ENCODE data around the gene THSD4.
A peak's percentile ranks its signal among the peaks of the same experiment; 100 is the strongest.
"Not testable (repeated sequence)": the region's sequence is repeated elsewhere in the genome, so short reads cannot be mapped to it uniquely, and the experiment has no call there.

The THSD4 gene

DNA sequence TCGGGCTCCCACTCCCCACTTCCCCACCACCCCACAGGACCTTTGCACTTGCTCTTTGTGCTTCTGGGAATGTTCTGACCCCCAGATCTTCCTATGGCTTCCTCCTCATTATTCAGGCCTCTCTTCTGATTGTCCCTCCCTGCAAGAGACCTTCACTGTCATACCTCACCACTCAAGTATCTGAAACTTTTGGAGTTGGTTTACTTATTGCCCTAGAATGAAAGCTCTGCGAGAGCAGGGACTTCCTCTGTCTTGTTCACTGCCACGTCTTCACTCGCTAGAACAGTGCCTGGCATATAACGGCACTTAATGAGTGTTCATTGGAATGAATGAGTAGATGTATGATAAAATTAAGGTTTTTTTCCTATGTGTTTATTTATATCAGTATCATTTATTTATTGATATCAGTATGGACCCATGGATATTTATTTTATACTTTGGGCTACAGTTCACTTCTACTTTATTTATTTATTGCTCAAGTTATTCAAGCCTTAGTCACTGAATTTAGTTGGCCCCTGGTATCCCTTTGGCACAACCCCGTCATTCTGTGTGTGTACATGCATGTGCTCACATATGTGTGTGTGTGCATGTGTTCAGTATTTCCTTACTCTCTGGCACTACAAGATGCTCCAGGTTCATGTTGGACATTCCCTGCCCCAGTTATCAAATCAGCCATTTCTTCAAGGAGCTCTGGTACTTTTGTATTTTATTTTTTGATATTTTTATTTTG, 197.6 kb downstream of the THSD4 start:
- no peak for TF ChIP-seq CTCF (IDR thresholded peaks at IDR 0.05; ENCODE audit: low read depth, low read length)
- no peak for DNase-seq (ENCODE audit: low read depth, low spot score)
- no peak overlapping the region for H3K4me3 ChIP-seq (ENCODE audit: low read depth, low read length)
- in situ Hi-C loops (cut with HindIII; ENCODE audit: low sequenced_read_pairs), result no loop called here

DNA sequence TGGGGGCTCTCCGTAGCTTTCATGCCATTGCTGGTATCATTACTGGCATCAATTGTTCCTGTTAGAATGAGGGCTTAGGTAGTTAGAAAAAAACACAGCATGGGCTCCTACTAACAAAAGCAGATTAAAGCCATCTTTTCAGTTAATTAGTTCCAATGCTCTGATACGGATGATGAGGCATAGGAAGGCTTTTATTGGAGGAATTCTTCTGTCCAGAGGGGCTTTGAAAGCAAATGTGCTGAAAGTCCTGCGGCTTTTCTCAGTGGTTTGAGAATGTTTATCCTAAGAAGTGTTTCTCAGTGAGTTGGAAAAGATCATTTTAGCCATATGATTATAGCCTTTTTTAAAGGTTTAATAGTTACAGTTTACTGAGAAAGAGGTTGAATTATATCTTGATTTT, 198.5 kb downstream of the THSD4 start:
- in situ Hi-C loops (cut with HindIII; ENCODE audit: low sequenced_read_pairs), result no loop called here
- TF ChIP-seq CTCF (IDR thresholded peaks at IDR 0.05; ENCODE audit: low read depth, low read length), result no peak
- DNase-seq (ENCODE audit: low read depth, low spot score), result peak; percentile 78
- H3K4me3 ChIP-seq (ENCODE audit: low read depth, low read length), result peak overlapping the region; percentile 2

GRCh38 chr15:71314956-71315537, 199.8 kb downstream of the THSD4 start:
- no peak overlapping the region for H3K4me3 ChIP-seq (ENCODE audit: low read depth, low read length)
- in situ Hi-C loops (cut with HindIII; ENCODE audit: low sequenced_read_pairs), result no loop called here
- no peak for DNase-seq (ENCODE audit: low read depth, low spot score)
- TF ChIP-seq CTCF (IDR thresholded peaks at IDR 0.05; ENCODE audit: low read depth, low read length), result no peak

DNA sequence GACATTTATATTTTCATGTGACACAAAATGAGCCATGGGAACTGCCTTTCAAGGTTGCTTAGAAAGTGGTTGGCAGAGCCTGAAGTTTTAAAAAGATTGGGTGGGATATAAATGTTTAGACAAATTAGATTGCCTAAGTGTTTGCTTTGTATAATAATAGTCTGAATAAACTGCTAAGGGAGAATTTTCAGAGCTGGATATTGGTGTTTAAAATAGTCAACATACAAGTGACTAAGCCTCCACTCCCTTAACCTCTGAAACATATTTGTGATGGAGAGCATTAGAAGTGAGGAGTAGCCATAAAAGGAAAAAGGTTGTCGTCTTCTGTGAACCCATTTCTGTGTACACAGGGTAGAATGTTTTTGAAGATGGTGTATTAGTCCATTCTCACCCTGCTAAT, 201.6 kb downstream of the THSD4 start:
- DNase-seq (ENCODE audit: low read depth, low spot score), result no peak
- in situ Hi-C loops (cut with HindIII; ENCODE audit: low sequenced_read_pairs), result no loop called here
- no peak overlapping the region for H3K4me3 ChIP-seq (ENCODE audit: low read depth, low read length)
- no peak for TF ChIP-seq CTCF (IDR thresholded peaks at IDR 0.05; ENCODE audit: low read depth, low read length)

DNA sequence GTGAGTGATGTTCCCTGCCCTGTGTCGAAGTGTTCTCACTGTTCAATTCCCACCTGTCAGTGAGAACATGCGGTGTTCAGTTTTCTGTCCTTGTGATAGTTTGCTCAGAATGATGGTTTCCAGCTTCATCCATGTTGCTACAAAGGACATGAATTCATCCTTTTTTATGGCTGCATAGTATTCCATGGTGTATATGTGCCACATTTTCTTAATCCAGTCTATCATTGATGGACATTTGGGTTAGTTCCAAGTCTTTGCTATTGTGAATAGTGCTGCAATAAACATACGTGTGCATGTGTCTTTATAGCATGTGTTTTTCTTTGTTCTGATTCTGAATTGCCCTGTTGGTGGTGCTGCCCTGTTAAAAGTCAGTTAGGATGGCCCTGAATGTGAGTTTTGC, 204.2 kb downstream of the THSD4 start:
- DNase-seq (ENCODE audit: low read depth, low spot score); H3K4me3 ChIP-seq (ENCODE audit: low read depth, low read length); in situ Hi-C loops (cut with HindIII; ENCODE audit: low sequenced_read_pairs): not testable (repeated sequence)

GRCh38 chr15:71319935-71320334, 204.7 kb downstream of the THSD4 start:
- no peak for TF ChIP-seq CTCF (IDR thresholded peaks at IDR 0.05; ENCODE audit: low read depth, low read length)
- no peak overlapping the region for H3K4me3 ChIP-seq (ENCODE audit: low read depth, low read length)
- in situ Hi-C loops (cut with HindIII; ENCODE audit: low sequenced_read_pairs), result no loop called here
- no peak for DNase-seq (ENCODE audit: low read depth, low spot score)

DNA sequence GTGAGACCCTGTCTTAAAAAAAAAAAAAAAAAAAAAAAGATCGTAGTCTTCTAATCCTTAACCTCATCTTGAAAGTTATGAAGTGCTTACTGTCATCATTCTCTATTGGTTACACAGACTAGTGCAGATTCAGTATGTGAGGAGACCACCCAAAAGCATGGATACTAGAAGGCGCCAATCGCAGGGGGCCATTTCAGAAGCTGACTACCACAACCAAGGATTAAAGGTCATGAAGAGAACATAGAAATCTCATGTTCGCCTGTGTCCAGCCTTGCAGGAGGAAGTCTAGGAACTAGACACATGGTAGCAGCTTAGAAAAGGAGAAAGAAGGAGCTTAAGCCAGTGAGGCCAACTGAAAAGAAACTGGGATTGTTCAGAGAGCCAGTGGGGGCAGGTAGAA, 207.8 kb downstream of the THSD4 start:
- H3K4me3 ChIP-seq (ENCODE audit: low read depth, low read length), result no peak overlapping the region
- TF ChIP-seq CTCF (IDR thresholded peaks at IDR 0.05; ENCODE audit: low read depth, low read length), result no peak
- no peak for DNase-seq (ENCODE audit: low read depth, low spot score)
- in situ Hi-C loops (cut with HindIII; ENCODE audit: low sequenced_read_pairs), result no loop called here
